Tibial artery (tissue), 4 donors: ENCODE measurements around the gene CDYL2.

Experiments used
- DNase-seq, 2 donors: peaks; one replicate each; pipeline ENCODE4 v3.0.0-alpha.2; 2019
- H3K27ac ChIP-seq, 2 donors: fragments of 200-600 bp; sonication (generic) in 1 of 2; 1 replicate in 1 of 2; 2 replicates in 1 of 2; pipeline ENCODE4 v1.5.1; 2018 to 2019; ENCODE audit warnings: mild to moderate bottlenecking in 1 of 2
- H3K27me3 ChIP-seq, 2 donors: fragments of 200-600 bp; sonication (generic) in 1 of 2; one replicate each; pipeline versions ENCODE4 v1.5.1 to v1.6.0; 2016 to 2019
- H3K36me3 ChIP-seq, 3 donors: fragments of 200-600 bp; sonication (generic) in 2 of 3; one replicate each; pipeline ENCODE4 v1.5.1; 2016 to 2019; ENCODE audit warnings: mild to moderate bottlenecking in 2 of 3
- H3K4me1 ChIP-seq, 4 donors: fragments of 200-600 bp; sonication (generic) in 2 of 4; 1 replicate in 3 of 4; 2 replicates in 1 of 4; pipeline ENCODE4 v1.5.1; 2016 to 2019
- H3K4me3 ChIP-seq, 2 donors: fragments of 200-600 bp; sonication (generic) in 1 of 2; 1 replicate in 1 of 2; 2 replicates in 1 of 2; pipeline ENCODE4 v1.5.1; 2018 to 2019; ENCODE audit warnings: mild to moderate bottlenecking in 2 of 2
- H3K9me3 ChIP-seq, 3 donors: fragments of 200-600 bp; sonication (generic) in 1 of 3; one replicate each; pipeline ENCODE4 v1.5.1; 2016 to 2019
- intact Hi-C: fragments of 100-400 bp; cut with DNase I; formaldehyde crosslinking; loops from one replicate; pipeline ENCODE4 v1.15.0; 2023; ENCODE audit warnings: low total_unique reads
- TF ChIP-seq, protein P1 (sequence below), 2 experiments: fragments of 200-600 bp in 1 of 2; fragments of 450-650 bp in 1 of 2; IDR thresholded peaks; one replicate each; pipeline ENCODE4 v1.5.1; 2017 to 2019; ENCODE audit warnings: antibody characterized with exemption in 2 of 2, mild to moderate bottlenecking in 1 of 2, moderate library complexity in 1 of 2

Gene CDYL2

GRCh38 chr16:80807906-80808305, 3.5 kb upstream of the CDYL2 start:
- no peaks in the 10 kb centered on the region for H3K36me3 ChIP-seq
- H3K27ac ChIP-seq: no peak overlapping the region
- no peak overlapping the region for H3K4me3 ChIP-seq
- intact Hi-C loops: no loop called here
- H3K9me3 ChIP-seq: no peaks in the 10 kb centered on the region
- peaks cover 0 to 8% (median 4%) of the 10 kb centered on the region in 4 donors for H3K4me1 ChIP-seq
- peaks cover 0 to 9% of the 10 kb centered on the region in 2 donors for H3K27me3 ChIP-seq
- TF ChIP-seq, protein P1, sequence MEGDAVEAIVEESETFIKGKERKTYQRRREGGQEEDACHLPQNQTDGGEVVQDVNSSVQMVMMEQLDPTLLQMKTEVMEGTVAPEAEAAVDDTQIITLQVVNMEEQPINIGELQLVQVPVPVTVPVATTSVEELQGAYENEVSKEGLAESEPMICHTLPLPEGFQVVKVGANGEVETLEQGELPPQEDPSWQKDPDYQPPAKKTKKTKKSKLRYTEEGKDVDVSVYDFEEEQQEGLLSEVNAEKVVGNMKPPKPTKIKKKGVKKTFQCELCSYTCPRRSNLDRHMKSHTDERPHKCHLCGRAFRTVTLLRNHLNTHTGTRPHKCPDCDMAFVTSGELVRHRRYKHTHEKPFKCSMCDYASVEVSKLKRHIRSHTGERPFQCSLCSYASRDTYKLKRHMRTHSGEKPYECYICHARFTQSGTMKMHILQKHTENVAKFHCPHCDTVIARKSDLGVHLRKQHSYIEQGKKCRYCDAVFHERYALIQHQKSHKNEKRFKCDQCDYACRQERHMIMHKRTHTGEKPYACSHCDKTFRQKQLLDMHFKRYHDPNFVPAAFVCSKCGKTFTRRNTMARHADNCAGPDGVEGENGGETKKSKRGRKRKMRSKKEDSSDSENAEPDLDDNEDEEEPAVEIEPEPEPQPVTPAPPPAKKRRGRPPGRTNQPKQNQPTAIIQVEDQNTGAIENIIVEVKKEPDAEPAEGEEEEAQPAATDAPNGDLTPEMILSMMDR (IDR thresholded peaks at IDR 0.05): no peak
- no peak for DNase-seq

DNA sequence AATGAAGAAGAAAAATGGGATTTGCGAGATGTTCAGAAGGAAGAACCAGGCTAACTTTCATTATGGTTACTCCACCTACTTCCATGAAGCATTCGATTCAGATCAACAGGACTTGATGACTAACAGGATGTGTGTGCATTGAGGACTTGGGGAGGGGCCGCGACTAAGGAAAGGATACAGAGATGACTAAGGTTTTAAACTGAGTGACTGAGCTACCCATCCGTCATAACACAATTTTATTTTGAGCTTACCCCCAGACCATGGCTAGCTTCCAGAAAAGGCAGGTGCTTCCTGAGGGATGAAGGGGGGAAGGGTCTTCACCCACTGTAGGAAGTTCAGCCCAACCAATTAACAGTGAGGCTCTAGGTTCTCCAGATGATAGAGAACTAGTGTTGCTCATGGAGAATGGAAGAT, 2.5 kb upstream of the CDYL2 start:
- Histone ChIP-seq H3K4me1 (peaks cover 0 to 8% (median 4%) of the 10 kb centered on the region in 4 donors), H3K27me3 (peaks cover 0 to 9% of the 10 kb centered on the region in 2 donors), H3K27ac (no peak overlapping the region)

GRCh38 chr16:80806289-80806688, 1.9 kb upstream of the CDYL2 start:
- intact Hi-C loops: no loop called here
- peaks cover 0 to 9% of the 10 kb centered on the region in 2 donors for H3K27me3 ChIP-seq
- no peak for DNase-seq
- H3K4me3 ChIP-seq: no peak overlapping the region
- TF ChIP-seq, protein P1 (IDR thresholded peaks at IDR 0.05): no peak
- no peaks in the 10 kb centered on the region for H3K9me3 ChIP-seq
- H3K27ac ChIP-seq: no peak overlapping the region
- peaks cover 0 to 8% (median 4%) of the 10 kb centered on the region in 4 donors for H3K4me1 ChIP-seq
- H3K36me3 ChIP-seq: no peaks in the 10 kb centered on the region

More for the DNA sequence above, 2.5 kb upstream of the CDYL2 start:
- no peaks in the 10 kb centered on the region for H3K9me3 ChIP-seq
- intact Hi-C loops: no loop called here
- H3K4me3 ChIP-seq: no peak overlapping the region
- H3K36me3 ChIP-seq: no peaks in the 10 kb centered on the region
- no peak for DNase-seq
- TF ChIP-seq, protein P1 (IDR thresholded peaks at IDR 0.05): no peak

DNA sequence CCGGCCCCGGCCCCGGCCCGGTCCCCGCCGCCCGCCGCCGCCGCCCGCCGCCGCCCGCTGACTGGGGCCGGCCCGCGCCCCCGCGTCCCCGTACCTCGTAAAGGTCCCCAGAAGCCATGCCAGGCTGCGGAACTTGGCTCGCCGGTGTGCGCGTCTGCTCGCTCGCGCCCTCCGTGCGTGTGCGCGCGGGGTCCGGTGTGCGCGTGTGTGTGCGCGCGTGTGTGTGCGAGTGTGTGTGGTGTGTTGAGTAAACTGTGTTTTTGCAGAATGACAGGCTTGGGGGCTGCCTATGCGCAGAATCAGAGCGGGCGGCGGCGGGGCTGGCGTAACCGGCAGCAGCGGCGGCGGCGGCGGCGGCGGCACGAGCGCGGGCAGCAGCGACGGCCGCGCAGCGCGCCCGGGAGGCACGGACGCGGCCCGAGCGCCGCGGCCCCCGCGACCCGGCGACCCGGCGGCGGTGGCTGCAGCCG, 307 bp downstream of the CDYL2 start:
- no peak overlapping the region for H3K27ac ChIP-seq
- intact Hi-C loops: no loop called here

GRCh38 chr16:80803339-80804055, 901 bp downstream of the CDYL2 start:
- Histone ChIP-seq H3K4me3 (peak overlapping the region; percentile 57 to 65), H3K27me3 (peaks cover 0 to 9% of the 10 kb centered on the region in 2 donors), H3K27ac (no peak overlapping the region), H3K9me3 (no peaks in the 10 kb centered on the region), H3K36me3 (no peaks in the 10 kb centered on the region), H3K4me1 (peaks cover 0 to 8% (median 4%) of the 10 kb centered on the region in 4 donors)
- intact Hi-C loops: no loop called here
- DNase-seq: no peak
- TF ChIP-seq, protein P1 (IDR thresholded peaks at IDR 0.05): no peak

More for the DNA sequence above, 307 bp downstream of the CDYL2 start:
- Histone ChIP-seq H3K4me3 (peak overlapping the region; percentile 57 to 65), H3K27me3 (peaks cover 0 to 9% of the 10 kb centered on the region in 2 donors), H3K36me3 (no peaks in the 10 kb centered on the region), H3K4me1 (peaks cover 0 to 8% (median 4%) of the 10 kb centered on the region in 4 donors), H3K9me3 (no peaks in the 10 kb centered on the region)
- TF ChIP-seq, protein P1 (IDR thresholded peaks at IDR 0.05): no peak
- peak in 1 of 2 donors; percentile 22 for DNase-seq
